Activated naive CD8-positive, alpha-beta T cell treated with anti-CD3 and anti-CD28 coated beads, Interleukin-2, amount 50 U/mL, for 16 hours (primary cell): Measurements from ENCODE around the gene CYP4F12.

Experiments used
- DNase-seq: peaks from one replicate; pipeline ENCODE4 v3.0.0-alpha.2; 2020; ENCODE audit warnings: low read depth, low spot score

CYP4F12 gene

GRCh38 chr19:15714638-15715037 lies 41.8 kb downstream of the CYP4F12 start:
- DNase-seq, result no peak

- no peak for DNase-seq
Observed at GRCh38 chr19:15715642-15716041, 42.8 kb downstream of the CYP4F12 start.

GRCh38 chr19:15717809-15718208 lies 44.9 kb downstream of the CYP4F12 start:
- DNase-seq, result no peak

- no peak for DNase-seq
Observed at GRCh38 chr19:15721268-15721667, 48.4 kb downstream of the CYP4F12 start.

- DNase-seq, result no peak
Observed at GRCh38 chr19:15722956-15723355, 50.1 kb downstream of the CYP4F12 start.

GRCh38 chr19:15727724-15728123 lies 54.8 kb downstream of the CYP4F12 start, which contains the start of gene OR10H2:
Gene OR10H2 (plus strand): TSS chr19:15728024. CDS start chr19:15728044, 20 bp downstream.
- DNase-seq, result no peak

- no peak for DNase-seq
Observed at GRCh38 chr19:15730538-15730937, 57.7 kb downstream of the CYP4F12 start.

GRCh38 chr19:15732388-15732787 lies 59.5 kb downstream of the CYP4F12 start:
- DNase-seq, result no peak

GRCh38 chr19:15733895-15734294 lies 61.0 kb downstream of the CYP4F12 start:
- DNase-seq, result no peak

GRCh38 chr19:15737722-15738121 lies 64.8 kb downstream of the CYP4F12 start, which contains the start of gene OR10H3:
Gene OR10H3 (plus strand): TSS chr19:15737985. CDS start chr19:15741393, 3,408 bp downstream.
- no peak for DNase-seq

- no peak for DNase-seq
Observed at GRCh38 chr19:15740785-15741184, 67.9 kb downstream of the CYP4F12 start.
